Temporal lobe (tissue), 2 donors: ENCODE results near the gene SPINK13. TPM values are rescaled to one million over a fixed set of nuclear protein-coding genes. Genes with fewer than 3 reads are reported as not detected.

Experiments used
- small RNA-seq: library from RNA; depleted of rRNA; stranded (forward); fragments of <200 nt; gene quantifications from one replicate; pipeline ENCODE3, GENCODE V24; 2014; ENCODE audit warnings: low replicate concordance
- total RNA-seq: library from RNA; depleted of rRNA; stranded (reverse); fragments of >200 nt; gene quantifications from one replicate; pipeline ENCODE4 v1.2.3, GENCODE V29; 2014

Gene SPINK13
- total RNA-seq, 1 donor from 2014 or later, result not detected

Small RNAs within 50 kb of the gene (small RNA-seq; reads per million reads assigned to genes)
- not detected for gene HMGN1P16

Other genes with a start within 250 kb of the SPINK13 start
- 0.25 TPM for gene SPINK5, start 204.8 kb upstream of the SPINK13 start, total RNA-seq
- not detected for gene SPINK14, start 100.2 kb upstream of the SPINK13 start, total RNA-seq
- gene SPINK6, start 65.8 kb upstream of the SPINK13 start, total RNA-seq, result not detected
- gene MARCOL, start 30.3 kb upstream of the SPINK13 start, total RNA-seq, result not detected
- not detected for gene SPINK7, start 43.6 kb downstream of the SPINK13 start, total RNA-seq
- not detected for gene SPINK9, start 66.8 kb downstream of the SPINK13 start, total RNA-seq
- gene FBXO38, start 115.2 kb downstream of the SPINK13 start, total RNA-seq, result 48.4 TPM